NCI-H187 (cell line): ENCODE results near the gene MAST2.
"Not testable (repeated sequence)": the region's sequence is repeated elsewhere in the genome, so short reads cannot be mapped to it uniquely, and the experiment has no call there.

Experiments
- DNase-seq, 2 experiments: peaks; one replicate each; lab custom pipeline; 2025; lab: John Stamatoyannopoulos, UW

The MAST2 gene

DNA sequence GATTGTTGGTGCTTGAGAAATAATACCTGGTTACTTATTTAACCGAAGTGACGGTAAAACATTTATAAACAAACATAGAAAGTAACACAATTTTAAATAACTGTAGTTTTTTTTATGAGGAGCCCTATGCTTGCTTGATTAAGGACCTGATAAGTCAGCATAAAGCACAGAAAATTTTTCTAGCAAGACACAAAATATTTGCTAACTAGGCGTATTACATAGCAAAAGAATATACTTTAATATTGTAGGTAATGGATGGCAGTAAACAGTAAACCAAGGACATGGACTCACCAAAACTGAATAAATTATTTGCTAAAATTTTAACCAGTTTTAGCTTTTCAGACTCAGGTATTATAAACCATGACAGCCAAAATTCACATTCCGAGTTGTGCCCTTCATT lies 90.9 kb downstream of the MAST2 start:
- DNase-seq = no peak

DNA sequence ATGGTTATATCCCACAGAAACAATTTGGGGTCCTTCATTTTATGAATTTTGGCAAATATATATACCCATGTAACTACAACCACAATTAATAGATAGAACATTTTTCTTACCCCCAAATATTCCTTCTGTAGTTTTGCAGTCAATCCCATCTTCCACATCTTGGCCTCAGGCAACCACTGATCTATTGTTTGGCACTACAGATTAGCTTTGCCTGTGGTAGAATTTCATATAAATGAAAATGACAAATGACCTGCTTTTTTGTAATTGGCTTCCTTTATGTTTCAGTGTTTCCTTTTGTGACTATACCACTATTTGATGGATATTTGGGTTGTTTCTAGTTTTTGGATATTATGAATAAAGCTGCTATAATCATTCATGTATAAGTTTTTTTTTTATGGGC lies 91.5 kb downstream of the MAST2 start:
- DNase-seq = no peak

DNA sequence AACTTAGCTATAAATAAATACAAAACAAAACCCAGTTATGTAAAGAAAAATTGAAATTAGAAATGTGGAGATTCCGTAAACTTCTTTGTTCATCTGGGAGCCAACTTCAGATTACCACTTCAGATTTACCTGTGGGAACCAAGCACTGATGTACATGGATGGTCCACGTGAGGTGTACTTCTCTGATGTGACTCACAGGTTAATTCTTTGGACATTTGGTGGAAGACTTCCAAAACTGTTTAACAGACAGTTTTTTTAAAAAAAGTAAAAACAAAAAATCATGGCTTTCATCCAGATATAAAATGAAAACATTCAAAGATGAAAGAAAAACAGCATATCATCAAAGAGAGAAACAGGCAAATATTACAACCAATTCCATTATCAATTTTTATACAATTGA lies 92.0 kb downstream of the MAST2 start:
- DNase-seq = no peak

DNA sequence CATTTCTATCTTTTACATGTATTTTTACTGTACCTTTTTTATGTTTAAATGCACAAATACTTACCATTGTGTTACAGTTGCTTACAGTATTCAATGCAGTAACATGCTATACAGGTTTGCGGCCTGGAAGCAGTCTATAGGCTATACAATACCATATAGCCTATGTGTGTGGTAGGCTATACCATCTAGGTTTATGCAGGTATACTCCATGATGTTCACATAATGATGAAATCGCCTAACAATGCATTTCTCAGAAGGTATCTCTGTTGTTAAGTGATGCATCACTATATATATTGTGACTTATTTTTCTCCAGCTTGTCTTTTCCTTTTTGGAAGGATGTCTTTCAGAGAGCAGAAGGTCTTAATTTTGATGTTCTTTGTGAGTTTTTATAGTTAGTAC lies 103.5 kb downstream of the MAST2 start:
- no peak for DNase-seq

DNA sequence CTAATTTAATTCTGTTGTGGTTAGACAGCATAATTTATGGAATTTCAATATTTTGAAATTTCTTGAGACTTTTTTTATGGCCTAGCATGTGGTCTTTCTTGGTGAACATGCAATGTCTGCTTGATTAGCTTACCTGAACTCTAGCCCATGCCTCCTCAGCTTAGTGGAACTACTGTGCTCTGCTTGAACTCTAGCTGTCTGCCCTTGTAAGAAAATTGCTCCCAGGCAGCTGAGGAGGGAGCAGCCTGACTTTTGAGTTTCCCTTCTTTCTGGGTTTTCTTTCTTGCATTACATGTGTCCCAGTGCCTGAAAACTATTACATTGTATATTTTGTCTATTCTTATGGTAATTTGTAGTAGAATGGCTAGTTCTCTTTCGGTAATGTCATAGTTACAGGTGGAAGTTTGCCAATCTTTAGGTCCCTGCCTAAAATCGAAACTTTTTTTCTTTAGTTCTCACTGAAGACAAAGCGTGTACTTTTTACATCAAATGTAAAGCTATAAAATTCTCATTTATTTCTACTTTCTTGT lies 105.3 kb downstream of the MAST2 start:
- DNase-seq = no peak

DNA sequence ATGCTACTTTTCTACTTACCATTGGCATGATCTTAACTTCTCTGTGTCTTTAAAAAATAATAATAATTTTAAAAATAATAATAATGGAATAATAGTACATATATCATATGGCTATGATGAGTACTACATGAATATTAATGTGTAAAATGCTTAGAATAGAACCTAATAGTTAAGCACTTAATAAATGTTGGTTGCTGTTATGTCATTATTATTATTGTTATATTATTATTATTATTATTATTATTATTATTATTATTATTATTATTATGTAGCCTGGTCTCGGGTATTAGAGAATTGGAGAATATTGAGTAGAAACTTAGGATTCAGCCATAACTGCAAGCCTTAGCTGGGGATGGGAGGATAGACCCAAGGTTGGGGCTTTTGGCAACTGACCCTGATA lies 108.2 kb downstream of the MAST2 start:
- no peak for DNase-seq

DNA sequence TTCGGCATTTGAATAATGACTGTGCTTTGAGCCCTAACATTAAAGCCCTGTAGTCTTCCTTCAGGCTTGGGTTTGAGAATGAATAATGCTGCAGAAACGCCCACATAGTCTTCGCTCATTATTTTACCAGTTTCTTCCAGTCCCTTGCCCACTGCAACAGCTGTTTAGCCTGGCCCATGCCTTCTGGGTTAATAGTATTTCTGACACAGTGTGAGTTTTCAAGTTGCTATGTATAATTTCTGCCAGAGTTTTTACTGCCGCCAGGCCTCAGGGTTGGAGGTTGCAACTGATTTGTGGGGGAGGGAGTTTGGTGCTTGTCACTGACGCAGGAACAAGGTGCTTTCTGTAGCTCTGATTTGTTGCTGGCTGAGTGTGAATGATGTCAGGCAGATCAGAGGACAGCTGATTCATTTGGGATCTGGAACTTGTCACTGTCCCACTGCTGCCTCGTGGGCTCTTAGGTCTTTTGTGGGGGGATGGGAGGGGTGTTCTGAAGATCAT lies 109.8 kb downstream of the MAST2 start:
- no peak for DNase-seq

DNA sequence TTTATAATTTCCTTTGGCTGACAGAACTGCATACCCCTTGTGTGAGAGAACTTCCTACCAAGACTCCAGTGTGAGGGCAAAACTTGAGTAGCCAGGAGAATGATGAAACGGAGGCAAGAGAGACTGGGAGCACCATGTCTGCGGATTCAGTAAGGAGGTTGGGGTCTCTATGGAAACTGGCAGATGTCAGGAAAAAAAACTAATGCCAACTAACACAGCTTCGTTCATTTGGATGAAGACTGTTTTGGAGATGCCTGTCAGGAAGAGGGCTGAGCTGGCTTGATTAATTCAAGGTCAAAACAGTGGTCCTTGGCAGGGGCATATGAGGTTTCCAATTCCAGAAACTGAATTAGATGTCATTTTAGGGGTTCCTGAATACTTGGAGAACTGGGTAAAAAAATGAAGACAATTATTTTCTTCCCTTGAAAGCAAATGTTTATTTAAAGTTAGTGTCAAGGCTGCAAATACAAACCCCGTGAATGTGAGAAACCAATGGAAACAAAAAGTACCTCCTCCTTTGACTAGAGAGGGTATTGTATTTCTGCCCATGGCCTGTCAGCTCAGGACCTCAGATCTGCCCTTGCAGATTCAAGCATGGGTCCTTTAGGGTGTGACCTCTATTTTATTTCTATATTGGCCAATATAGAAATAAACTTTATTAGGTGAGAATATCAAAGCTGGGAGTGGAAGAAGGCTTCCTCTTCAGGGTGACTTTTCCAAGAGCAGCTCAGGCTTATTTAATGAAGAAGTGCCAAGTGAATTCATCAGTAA lies 110.5 kb downstream of the MAST2 start:
- no peak for DNase-seq

DNA sequence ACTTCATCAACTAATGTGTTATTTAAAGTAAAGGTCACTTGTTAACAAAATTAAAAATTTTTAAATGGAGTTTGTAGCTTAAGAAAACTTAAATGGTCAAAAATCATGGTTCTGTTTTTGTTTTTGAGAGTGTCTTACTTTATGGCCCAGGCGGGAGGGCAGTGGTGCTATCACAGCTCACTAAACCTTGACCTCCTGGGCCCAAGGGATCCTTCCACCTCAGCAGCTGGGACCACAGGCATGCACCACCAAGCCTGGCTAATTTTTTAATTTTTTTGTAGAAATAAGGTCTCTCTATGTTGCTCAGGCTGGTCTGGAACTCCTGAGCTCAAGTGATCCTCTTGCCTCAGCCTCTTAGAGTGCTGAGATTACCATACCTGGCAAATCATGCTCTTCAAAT lies 111.4 kb downstream of the MAST2 start:
- no peak for DNase-seq

DNA sequence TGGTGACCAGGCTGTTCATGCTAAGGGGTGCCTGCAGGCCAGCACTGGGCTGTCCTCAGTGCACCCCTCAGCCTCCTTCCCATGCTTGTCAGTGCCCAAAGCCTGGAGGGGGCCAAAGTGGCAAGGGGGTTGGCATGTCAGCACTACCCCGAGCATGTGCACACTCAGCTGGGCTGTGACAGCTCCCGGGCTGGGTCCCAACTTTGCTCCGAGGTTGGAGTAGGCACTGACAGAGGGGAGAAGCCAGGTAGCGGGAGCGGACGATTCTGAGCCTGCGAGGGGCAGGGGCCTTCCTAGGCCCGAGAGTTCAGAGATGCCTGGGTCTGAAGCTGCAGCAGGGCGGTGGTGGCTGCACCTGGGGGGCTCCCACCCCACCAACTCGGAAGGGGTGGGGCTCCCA lies 119.0 kb downstream of the MAST2 start:
- no peak for DNase-seq

DNA sequence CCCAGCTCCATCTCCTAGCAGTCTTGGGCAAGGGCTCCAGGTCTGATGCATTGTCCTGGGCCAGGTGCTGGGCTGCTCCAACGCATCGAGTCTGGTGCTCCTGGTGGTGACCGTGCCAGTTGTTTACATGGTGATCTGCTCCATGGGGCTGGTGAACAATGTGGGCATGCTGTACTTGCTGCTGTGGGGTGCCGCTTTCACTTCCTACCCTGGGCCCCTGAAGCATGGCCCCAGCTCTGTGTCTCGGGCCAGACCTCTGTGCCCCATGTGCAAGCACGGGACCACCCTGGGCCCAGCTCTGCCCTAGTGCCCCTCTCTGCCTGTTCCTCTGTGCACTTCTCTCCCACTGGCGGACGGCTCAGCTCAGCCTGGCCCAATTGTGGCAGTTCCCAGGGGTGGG lies 119.4 kb downstream of the MAST2 start:
- DNase-seq = no peak

DNA sequence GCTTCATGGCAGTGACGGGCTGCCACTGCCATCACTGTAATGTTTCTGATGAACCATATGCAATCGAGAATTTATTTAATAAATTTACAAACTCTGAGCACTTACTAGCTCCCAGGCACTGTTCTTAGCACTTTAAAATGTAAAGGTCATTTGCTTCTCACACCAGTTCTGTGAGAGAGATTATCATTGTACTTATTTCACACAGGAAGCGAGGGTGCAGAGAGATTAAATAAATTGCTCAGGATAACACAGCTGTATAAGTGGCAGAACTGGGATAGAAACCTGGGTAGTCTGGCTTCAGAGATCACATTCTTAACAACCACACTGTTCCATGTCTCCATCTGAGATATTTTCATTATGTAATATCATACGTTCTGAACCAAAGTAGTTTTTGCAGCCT lies 119.9 kb downstream of the MAST2 start:
- no peak for DNase-seq

DNA sequence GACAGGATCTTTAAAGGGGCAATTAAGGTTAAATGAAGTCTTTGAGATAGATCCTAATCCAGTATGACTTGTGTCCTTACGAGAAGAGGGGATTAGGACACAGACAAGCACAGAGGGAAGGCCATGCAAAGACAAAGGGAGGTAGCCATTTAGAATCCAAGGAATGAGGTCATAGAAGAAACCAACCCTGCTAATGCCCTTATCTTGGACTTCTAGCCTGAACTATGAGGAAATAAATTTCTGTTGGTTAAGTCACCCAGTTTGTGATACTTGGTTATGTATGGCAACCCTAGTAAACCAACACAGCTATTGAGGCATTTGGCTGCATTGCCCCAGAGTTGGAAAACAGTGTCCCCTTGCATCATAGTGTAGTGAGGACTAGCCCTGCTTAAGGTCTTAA lies 121.3 kb downstream of the MAST2 start:
- no peak for DNase-seq

DNA sequence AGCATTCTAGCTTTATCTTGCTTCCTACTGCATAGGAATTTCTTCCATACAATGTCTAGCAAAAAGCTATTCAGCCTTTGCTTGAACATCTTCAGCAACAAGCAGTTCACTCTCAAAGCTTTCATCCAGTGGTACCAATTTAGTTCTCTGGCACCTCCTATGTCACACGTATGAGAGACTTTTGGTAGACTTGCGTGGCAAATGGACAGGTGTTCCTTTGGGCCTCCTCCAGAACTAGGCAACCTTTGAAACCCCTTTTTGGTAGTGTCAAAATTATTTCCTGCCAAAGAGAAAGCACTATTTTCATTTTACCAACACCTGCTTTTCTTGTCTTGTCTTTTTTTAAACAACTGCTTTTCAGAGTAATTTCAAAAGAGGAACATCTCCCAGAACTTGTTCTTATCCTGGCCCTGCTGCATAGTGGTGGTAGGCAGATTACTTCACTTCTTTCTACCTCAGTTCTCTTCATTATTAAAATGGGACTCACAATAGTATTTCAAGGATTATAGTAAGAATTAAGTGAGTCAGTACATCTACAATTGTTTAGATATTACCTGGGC lies 122.4 kb downstream of the MAST2 start:
- DNase-seq = no peak

DNA sequence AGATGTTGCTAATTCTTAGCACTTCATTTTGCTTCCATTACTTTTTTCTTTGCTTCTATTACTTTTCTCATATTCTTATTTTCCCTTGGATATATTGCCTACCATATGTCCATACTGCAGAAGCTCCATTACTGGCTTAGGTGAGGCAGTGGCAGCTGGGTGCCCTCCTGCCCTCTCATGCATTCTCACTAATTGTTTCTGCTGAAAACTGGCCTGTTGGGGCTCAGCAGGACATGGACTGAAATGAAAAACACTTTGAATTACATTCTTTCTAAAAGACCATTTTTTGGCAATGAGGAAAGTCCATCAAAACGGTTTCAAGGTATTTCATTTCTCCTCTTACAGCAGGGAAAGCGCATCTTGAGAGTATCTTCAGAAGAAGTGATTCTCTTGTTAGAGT lies 122.9 kb downstream of the MAST2 start:
- DNase-seq = no peak

DNA sequence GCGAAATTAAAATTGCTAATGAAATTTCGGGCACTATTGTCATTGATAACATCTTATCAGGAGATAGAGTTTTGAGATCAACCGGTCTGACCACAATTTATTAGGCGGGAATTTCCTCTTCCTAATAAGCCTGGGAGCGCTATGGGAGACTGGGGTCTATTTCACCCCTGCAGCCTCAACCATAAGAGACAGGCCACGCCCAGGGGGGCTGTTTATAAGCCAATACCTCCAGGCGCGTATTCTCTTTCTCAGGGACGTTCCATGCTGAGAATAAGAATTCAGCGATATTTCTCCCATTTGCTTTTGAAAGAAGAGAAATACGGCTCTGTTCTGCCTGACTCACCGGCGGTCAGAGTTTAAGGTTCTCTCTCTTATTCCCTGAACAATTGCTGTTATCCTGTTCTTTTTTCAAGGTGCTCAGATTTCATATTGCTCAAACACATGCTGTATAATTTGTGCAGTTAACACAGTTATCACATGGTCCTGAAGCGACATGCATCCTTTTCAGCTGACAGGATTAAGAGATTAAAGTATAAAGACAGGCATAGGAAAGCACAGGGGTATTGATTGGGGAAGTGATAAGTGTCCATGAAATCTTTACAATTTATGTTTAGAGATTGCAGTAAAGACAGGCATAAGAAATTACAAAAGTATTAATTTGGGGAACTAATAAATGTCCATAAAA lies 124.0 kb downstream of the MAST2 start:
- DNase-seq = not testable (repeated sequence)

DNA sequence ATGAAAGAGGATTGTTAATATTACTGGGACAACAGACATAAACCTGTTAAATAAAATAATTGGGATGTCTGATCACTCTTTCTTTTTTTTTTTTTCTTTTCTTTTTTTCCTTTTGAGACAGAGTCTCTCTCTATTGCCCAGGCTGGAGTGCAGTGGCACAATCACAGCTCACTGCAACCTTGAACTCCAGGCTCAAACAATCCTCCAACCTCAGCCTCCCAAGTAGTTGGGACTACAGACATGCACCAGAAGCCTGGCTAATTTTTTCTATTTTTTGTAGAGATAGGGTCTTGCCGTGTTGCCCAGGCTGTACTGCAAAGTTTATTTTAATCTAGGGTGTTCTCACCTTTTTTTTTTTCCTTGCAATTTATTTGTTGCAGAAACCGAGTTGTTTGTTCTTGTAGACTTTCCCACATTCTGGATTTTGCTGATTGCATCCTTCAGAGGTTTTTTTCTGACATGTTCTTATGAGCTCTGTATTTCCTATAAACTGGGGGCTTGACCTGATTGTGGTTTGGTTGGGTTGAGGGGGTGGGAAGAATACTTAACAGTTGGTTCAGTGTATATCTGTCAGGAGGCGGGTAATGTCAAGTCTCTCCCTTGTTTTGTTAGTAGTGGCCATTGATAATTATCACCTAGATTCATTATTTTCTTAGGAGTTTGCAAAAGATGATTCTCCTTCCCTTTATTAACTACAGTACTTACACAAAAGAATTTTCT lies 125.2 kb downstream of the MAST2 start:
- DNase-seq = no peak

DNA sequence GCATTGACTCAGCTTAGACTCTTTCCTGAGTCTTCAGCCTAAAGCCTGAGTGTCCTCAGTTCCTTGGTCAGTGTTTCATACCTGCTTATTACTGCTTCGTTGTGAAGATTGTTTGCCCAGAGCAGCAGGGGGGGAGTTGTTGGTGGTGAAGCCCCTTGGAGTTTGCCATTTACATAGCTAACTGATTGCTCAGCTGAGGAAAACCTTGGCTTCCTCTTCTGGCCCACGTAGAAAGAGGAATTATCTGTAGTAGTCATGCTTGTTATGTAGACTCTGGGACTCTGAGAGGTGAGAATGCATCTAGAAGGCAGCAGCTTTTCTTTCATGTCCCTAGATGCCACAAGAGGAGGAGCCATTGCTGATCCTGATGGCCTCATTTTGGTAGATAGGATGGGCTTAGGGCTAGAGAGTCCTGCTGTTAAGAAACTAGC lies 125.9 kb downstream of the MAST2 start:
- no peak for DNase-seq

DNA sequence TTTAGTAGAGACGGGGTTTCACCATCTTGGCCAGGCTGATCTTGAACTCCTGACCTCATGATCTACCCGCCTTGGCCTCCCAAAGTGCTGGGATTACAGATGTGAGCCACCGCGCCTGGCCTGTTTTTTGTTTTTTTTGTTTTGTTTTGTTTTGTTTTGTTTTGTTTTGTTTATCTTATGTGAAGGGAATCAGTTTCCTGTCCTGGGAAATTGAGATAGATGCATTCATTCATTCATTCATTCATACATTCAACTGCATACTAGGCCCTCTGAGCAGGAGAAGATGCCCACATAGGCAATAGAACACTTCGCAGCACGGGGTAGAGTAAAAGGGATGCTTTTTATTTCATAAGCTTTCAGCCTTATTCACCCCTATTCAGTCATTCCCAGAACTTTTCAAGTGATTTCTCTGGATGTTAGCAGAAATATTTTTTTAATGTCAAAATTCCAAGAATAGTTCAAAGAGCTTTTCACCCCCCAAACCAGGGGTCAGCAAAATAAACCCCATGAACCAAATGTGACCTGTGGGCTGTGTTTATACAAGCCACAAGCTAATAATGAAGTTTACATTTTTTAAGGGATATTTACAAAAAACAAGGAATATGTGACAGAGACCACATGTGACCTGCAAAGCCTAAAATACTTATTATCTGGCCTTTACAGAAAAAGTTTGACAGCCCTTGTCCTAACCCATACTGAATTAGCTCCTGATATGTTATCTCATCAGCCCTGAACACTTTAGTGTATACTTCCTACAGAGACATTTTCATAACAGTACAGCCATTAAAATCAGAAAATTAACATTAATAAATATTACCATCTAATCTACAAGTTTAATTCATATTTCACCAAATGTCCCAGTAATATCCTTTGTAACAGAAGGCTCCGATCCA lies 127.1 kb downstream of the MAST2 start:
- no peak for DNase-seq

DNA sequence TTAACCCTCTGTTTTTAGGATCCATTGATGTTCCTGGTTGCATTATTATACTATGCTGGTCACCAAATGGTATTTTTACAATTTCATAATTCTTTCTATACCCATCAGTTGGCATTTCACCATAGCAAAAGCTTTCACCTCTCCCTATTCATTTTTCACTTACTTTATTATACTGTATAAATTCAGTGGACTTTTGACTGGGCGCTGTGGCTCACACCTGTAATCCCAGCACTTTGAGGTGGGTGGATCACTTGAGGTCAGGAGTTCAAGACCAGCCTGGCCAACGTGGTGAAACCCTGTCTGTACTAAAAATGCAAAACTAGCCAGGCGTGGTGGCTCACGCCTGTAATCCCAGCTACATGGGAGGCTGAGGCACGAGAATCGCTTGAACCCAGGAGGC lies 128.8 kb downstream of the MAST2 start:
- DNase-seq = not testable (repeated sequence)

DNA sequence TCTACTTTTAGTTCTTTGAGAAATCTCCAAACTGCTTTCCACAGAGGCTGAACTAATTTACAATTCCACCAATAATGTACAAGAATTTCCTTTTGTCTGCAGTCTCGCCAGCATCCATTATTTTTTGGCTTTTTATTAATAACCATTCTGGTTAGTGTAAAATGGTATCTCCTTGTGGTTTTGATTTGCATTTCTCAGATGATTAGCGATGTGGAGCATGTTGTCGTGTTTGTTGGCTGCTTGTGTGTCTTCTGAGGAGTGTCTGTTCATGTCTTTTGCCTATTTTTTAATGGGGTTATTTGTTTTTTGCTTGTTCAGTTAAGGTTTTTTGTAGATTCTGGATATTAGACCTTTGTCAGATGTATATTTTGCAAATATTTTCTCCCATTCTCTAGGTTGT lies 131.5 kb downstream of the MAST2 start:
- no peak for DNase-seq
